Mesenchymal stem cell (in vitro differentiated cells and primary cell): ENCODE measurements around the gene SVIP.

ENCODE experiments used
- DNase-seq: peaks from one replicate; pipeline ENCODE4 v3.0.0-alpha.2; 2013
- H2AFZ ChIP-seq: one replicate; pipeline ENCODE4 v1.6.1; 2013; ENCODE audit warnings: low read depth, mild to moderate bottlenecking, control low read depth, inconsistent platforms, low read length, moderate library complexity
- H2AK5ac ChIP-seq: 2 replicates; pipeline ENCODE4 v1.6.1; 2013; ENCODE audit warnings: low read length, moderate library complexity, mild to moderate bottlenecking, inconsistent platforms; ENCODE audit not compliant: severe bottlenecking
- H2BK120ac ChIP-seq: one replicate; pipeline ENCODE4 v1.6.1; 2013; ENCODE audit warnings: low read depth, mild to moderate bottlenecking, inconsistent platforms, low read length, moderate library complexity
- H2BK12ac ChIP-seq, 2 experiments: one replicate each; pipeline ENCODE4 v1.6.1; 2013; ENCODE audit warnings: inconsistent platforms in 2 of 2, low read length in 2 of 2, mild to moderate bottlenecking in 2 of 2, moderate library complexity in 2 of 2, control low read depth in 1 of 2
- H2BK15ac ChIP-seq: one replicate; pipeline ENCODE4 v1.6.1; 2013; ENCODE audit warnings: mild to moderate bottlenecking, low read depth, inconsistent platforms; ENCODE audit not compliant: poor library complexity, severe bottlenecking
- H2BK5ac ChIP-seq: 2 replicates; pipeline ENCODE4 v1.6.1; 2013; ENCODE audit warnings: low read depth, mild to moderate bottlenecking, low read length, control low read depth, inconsistent platforms; ENCODE audit not compliant: poor library complexity, severe bottlenecking
- H3K14ac ChIP-seq, 2 experiments: one replicate each; pipeline ENCODE4 v1.6.1; 2013; ENCODE audit warnings: inconsistent platforms in 2 of 2, low read length in 2 of 2, control low read depth in 1 of 2, mild to moderate bottlenecking in 1 of 2, moderate library complexity in 1 of 2
- H3K18ac ChIP-seq, 2 experiments: one replicate each; pipeline ENCODE4 v1.6.1; 2013; ENCODE audit warnings: inconsistent platforms in 2 of 2, low read length in 2 of 2, control low read depth in 1 of 2, low read depth in 1 of 2, mild to moderate bottlenecking in 1 of 2
- H3K23ac ChIP-seq, 2 experiments: one replicate each; pipeline ENCODE4 v1.6.1; 2013; ENCODE audit warnings: inconsistent platforms in 2 of 2, low read length in 2 of 2, mild to moderate bottlenecking in 2 of 2, moderate library complexity in 2 of 2, control low read depth in 1 of 2
- H3K27ac ChIP-seq: 2 replicates; pipeline ENCODE4 v1.5.1; 2013; ENCODE audit warnings: mild to moderate bottlenecking, moderate library complexity, low read length, control low read depth, inconsistent platforms; ENCODE audit not compliant: poor library complexity, severe bottlenecking
- H3K27me3 ChIP-seq, 2 experiments: 2 replicates each; pipeline versions ENCODE4 v1.6.1 to v1.7.0; 2013; ENCODE audit warnings: low read length in 2 of 2, mild to moderate bottlenecking in 2 of 2, moderate library complexity in 2 of 2, control low read depth in 1 of 2, inconsistent platforms in 1 of 2; ENCODE audit not compliant: control insufficient read depth in 1 of 2, insufficient read depth in 1 of 2
- H3K36me3 ChIP-seq, 2 experiments: 2 replicates each; pipeline versions ENCODE4 v1.6.1 to v1.7.0; 2013; ENCODE audit warnings: low read length in 2 of 2, control low read depth in 1 of 2, inconsistent platforms in 1 of 2, low read depth in 1 of 2, mild to moderate bottlenecking in 1 of 2; ENCODE audit not compliant: insufficient read depth in 2 of 2, control insufficient read depth in 1 of 2
- H3K4ac ChIP-seq, 2 experiments: one replicate each; pipeline ENCODE4 v1.6.1; 2013; ENCODE audit warnings: inconsistent platforms in 2 of 2, low read length in 2 of 2, mild to moderate bottlenecking in 2 of 2, moderate library complexity in 2 of 2, control low read depth in 1 of 2, low read depth in 1 of 2
- H3K4me1 ChIP-seq: 2 replicates; pipeline ENCODE4 v1.6.1; 2013; ENCODE audit warnings: low read depth, low read length, control low read depth; ENCODE audit not compliant: control insufficient read depth, insufficient read depth
- H3K4me2 ChIP-seq: 2 replicates; pipeline ENCODE4 v1.6.1; 2013; ENCODE audit warnings: low read length, mild to moderate bottlenecking, inconsistent platforms; ENCODE audit not compliant: poor library complexity, severe bottlenecking
- H3K4me3 ChIP-seq, 2 experiments: 2 replicates each; pipeline versions ENCODE4 v1.5.1 to v1.7.0; 2013; ENCODE audit warnings: low read length in 2 of 2, mild to moderate bottlenecking in 2 of 2, control low read depth in 1 of 2, low read depth in 1 of 2; ENCODE audit not compliant: insufficient read depth in 1 of 2
- H3K79me1 ChIP-seq: replicated peaks from 2 replicates; pipeline ENCODE4 v1.6.1; 2013; ENCODE audit warnings: mild to moderate bottlenecking, control low read depth, low read length, inconsistent platforms; ENCODE audit not compliant: poor library complexity, severe bottlenecking
- H3K9ac ChIP-seq: 2 replicates; pipeline ENCODE4 v1.7.0; 2013; ENCODE audit warnings: mild to moderate bottlenecking, low read length, moderate library complexity
- H3K9me3 ChIP-seq: 2 replicates; pipeline ENCODE4 v1.7.0; 2013; ENCODE audit warnings: mild to moderate bottlenecking, low read length; ENCODE audit not compliant: control insufficient read depth
- H4K8ac ChIP-seq: one replicate; pipeline ENCODE4 v1.6.1; 2013; ENCODE audit warnings: inconsistent platforms, mild to moderate bottlenecking, low read length, moderate library complexity
- H4K91ac ChIP-seq: one replicate; pipeline ENCODE4 v1.6.1; 2013; ENCODE audit warnings: mild to moderate bottlenecking, low read length, inconsistent platforms
- WGBS: methylation state at CpG from one replicate; pipeline ENCODE4 v1.1.7; 2013; ENCODE audit warnings: mixed read lengths; 5-methylcytosine and 5-hydroxymethylcytosine counted together

The SVIP gene

GRCh38 chr11:22769081-22769480 lies 60.5 kb downstream of the SVIP start:
- Histone ChIP-seq H2BK15ac (no peak overlapping the region), H3K18ac (no peak overlapping the region), H3K4me1 (no peaks in the 10 kb centered on the region), H3K4ac (no peak overlapping the region), H3K36me3 (no peaks in the 10 kb centered on the region), H4K8ac (no peak overlapping the region), H3K9ac (no peak overlapping the region), H3K4me2 (no peak overlapping the region), H3K9me3 (no peaks in the 10 kb centered on the region), H2BK12ac (no peak overlapping the region), H2BK120ac (no peak overlapping the region), H3K14ac (no peak overlapping the region), H4K91ac (no peak overlapping the region), H2AFZ (no peak overlapping the region), H3K27ac (no peak overlapping the region), H2AK5ac (no peak overlapping the region), H3K4me3 (no peak overlapping the region), H2BK5ac (no peak overlapping the region), H3K27me3 (no peaks in the 10 kb centered on the region), H3K23ac (no peak overlapping the region), H3K79me1 (no peaks in the 10 kb centered on the region)
- 85% methylated on average over 1 of the region's 1 CpG for WGBS
- DNase-seq: no peak
